Activated T-helper 17 cell treated with anti-CD3 and anti-CD28 coated beads, Interleukin-2, amount 50 U/mL, for 72 hours (primary cell): ENCODE measurements around the gene STAB2. TPM values are rescaled to one million over a fixed set of nuclear protein-coding genes. Genes with fewer than 3 reads are reported as not detected.
"Not testable (repeated sequence)": the region's sequence is repeated elsewhere in the genome, so short reads cannot be mapped to it uniquely, and the experiment has no call there.

Source experiments
- ATAC-seq: fragments of 150-1000 bp; cut with Tn5 transposase; replicated peaks from 2 replicates; pipeline ENCODE4 v1.10.0; 2021; ENCODE audit warnings: mild to moderate bottlenecking, moderate library complexity
- H3K27ac Mint-ChIP-seq: one replicate; pipeline ENCODE4 v1.8.0; 2022; ENCODE audit warnings: mixed read lengths
- H3K27me3 Mint-ChIP-seq: one replicate; pipeline ENCODE4 v1.8.0; 2022; ENCODE audit warnings: mixed read lengths
- H3K36me3 Mint-ChIP-seq: one replicate; pipeline ENCODE4 v1.8.0; 2022; ENCODE audit warnings: low read depth, mild to moderate bottlenecking, mixed read lengths
- H3K4me1 Mint-ChIP-seq: one replicate; pipeline ENCODE4 v1.8.0; 2022; ENCODE audit warnings: mixed read lengths
- H3K4me3 Mint-ChIP-seq: one replicate; pipeline ENCODE4 v1.8.0; 2022; ENCODE audit warnings: mild to moderate bottlenecking, mixed read lengths
- H3K9me3 Mint-ChIP-seq: one replicate; pipeline ENCODE4 v1.8.0; 2022; ENCODE audit warnings: mixed read lengths
- total RNA-seq, 2 donors: library from RNA; stranded (reverse); gene quantifications; one replicate each; pipeline ENCODE4 v1.2.3, GENCODE V29; 2022

Gene STAB2
- total RNA-seq, 2 donors from 2014 or later, result not detected

- not testable (repeated sequence) for ATAC-seq, H3K27ac Mint-ChIP-seq, H3K9me3 Mint-ChIP-seq, H3K36me3 Mint-ChIP-seq, H3K4me1 Mint-ChIP-seq, H3K4me3 Mint-ChIP-seq
- H3K27me3 Mint-ChIP-seq, result peaks cover 21% of the 10 kb centered on the region
Measured at GRCh38 chr12:103653568-103654173, 66.6 kb downstream of the STAB2 start.

- no peak overlapping the region for H3K27ac Mint-ChIP-seq
- no peak for ATAC-seq
- H3K4me1 Mint-ChIP-seq, result no peaks in the 10 kb centered on the region
- peaks cover 3% of the 10 kb centered on the region for H3K9me3 Mint-ChIP-seq
- H3K4me3 Mint-ChIP-seq, result no peak overlapping the region
- H3K27me3 Mint-ChIP-seq, result peaks cover 26% of the 10 kb centered on the region
- H3K36me3 Mint-ChIP-seq, result no peaks in the 10 kb centered on the region
Measured at GRCh38 chr12:103654816-103655215, 67.7 kb downstream of the STAB2 start.

- Mint-ChIP-seq H3K27ac (no peak overlapping the region), H3K4me1 (no peaks in the 10 kb centered on the region), H3K27me3 (peaks cover 32% of the 10 kb centered on the region), H3K36me3 (no peaks in the 10 kb centered on the region), H3K9me3 (peaks cover 3% of the 10 kb centered on the region), H3K4me3 (no peak overlapping the region)
- no peak for ATAC-seq
Measured at GRCh38 chr12:103656291-103656690, 69.2 kb downstream of the STAB2 start.

GRCh38 chr12:103657331-103657730 lies 70.3 kb downstream of the STAB2 start:
- Mint-ChIP-seq H3K27me3 (peaks cover 34% of the 10 kb centered on the region), H3K36me3 (no peaks in the 10 kb centered on the region), H3K27ac (no peak overlapping the region), H3K4me1 (no peaks in the 10 kb centered on the region), H3K4me3 (no peak overlapping the region), H3K9me3 (peaks cover 3% of the 10 kb centered on the region)
- ATAC-seq, result no peak

GRCh38 chr12:103664626-103665025 lies 77.6 kb downstream of the STAB2 start:
- H3K9me3 Mint-ChIP-seq, result no peaks in the 10 kb centered on the region
- peaks cover 18% of the 10 kb centered on the region for H3K27me3 Mint-ChIP-seq
- ATAC-seq, result no peak
- no peaks in the 10 kb centered on the region for H3K4me1 Mint-ChIP-seq
- no peak overlapping the region for H3K27ac Mint-ChIP-seq
- no peaks in the 10 kb centered on the region for H3K36me3 Mint-ChIP-seq
- no peak overlapping the region for H3K4me3 Mint-ChIP-seq

- Mint-ChIP-seq H3K9me3 (no peaks in the 10 kb centered on the region), H3K4me1 (no peaks in the 10 kb centered on the region), H3K36me3 (no peaks in the 10 kb centered on the region), H3K4me3 (no peak overlapping the region), H3K27me3 (peaks cover 12% of the 10 kb centered on the region), H3K27ac (no peak overlapping the region)
- ATAC-seq, result no peak
Measured at GRCh38 chr12:103665971-103666370, 78.9 kb downstream of the STAB2 start.

GRCh38 chr12:103667125-103667524 lies 80.1 kb downstream of the STAB2 start:
- Mint-ChIP-seq H3K4me3 (no peak overlapping the region), H3K4me1 (no peaks in the 10 kb centered on the region), H3K27me3 (peaks cover 3% of the 10 kb centered on the region), H3K36me3 (no peaks in the 10 kb centered on the region), H3K27ac (no peak overlapping the region), H3K9me3 (no peaks in the 10 kb centered on the region)
- ATAC-seq, result no peak

GRCh38 chr12:103668520-103668919 lies 81.4 kb downstream of the STAB2 start:
- Mint-ChIP-seq H3K9me3 (no peaks in the 10 kb centered on the region), H3K4me1 (no peaks in the 10 kb centered on the region), H3K27ac (no peak overlapping the region), H3K27me3 (peaks cover 6% of the 10 kb centered on the region), H3K36me3 (no peaks in the 10 kb centered on the region), H3K4me3 (no peak overlapping the region)
- no peak for ATAC-seq

GRCh38 chr12:103671367-103671766 lies 84.3 kb downstream of the STAB2 start:
- Mint-ChIP-seq H3K4me3 (no peak overlapping the region), H3K27me3 (peaks cover 6% of the 10 kb centered on the region), H3K9me3 (no peaks in the 10 kb centered on the region), H3K36me3 (no peaks in the 10 kb centered on the region), H3K4me1 (no peaks in the 10 kb centered on the region), H3K27ac (no peak overlapping the region)
- no peak for ATAC-seq

GRCh38 chr12:103672401-103673119 lies 85.5 kb downstream of the STAB2 start:
- Mint-ChIP-seq H3K27me3 (peaks cover 3% of the 10 kb centered on the region), H3K27ac (no peak overlapping the region), H3K4me3 (no peak overlapping the region), H3K9me3 (no peaks in the 10 kb centered on the region), H3K4me1 (no peaks in the 10 kb centered on the region), H3K36me3 (no peaks in the 10 kb centered on the region)
- no peak for ATAC-seq

GRCh38 chr12:103673487-103673886 lies 86.4 kb downstream of the STAB2 start:
- peaks cover 3% of the 10 kb centered on the region for H3K27me3 Mint-ChIP-seq
- H3K9me3 Mint-ChIP-seq, result no peaks in the 10 kb centered on the region
- H3K27ac Mint-ChIP-seq, result no peak overlapping the region
- no peak for ATAC-seq
- H3K4me3 Mint-ChIP-seq, result no peak overlapping the region
- H3K4me1 Mint-ChIP-seq, result no peaks in the 10 kb centered on the region
- no peaks in the 10 kb centered on the region for H3K36me3 Mint-ChIP-seq

GRCh38 chr12:103673891-103674375 lies 86.9 kb downstream of the STAB2 start:
- Mint-ChIP-seq H3K27ac (no peak overlapping the region), H3K9me3 (no peaks in the 10 kb centered on the region), H3K36me3 (no peaks in the 10 kb centered on the region), H3K4me1 (no peaks in the 10 kb centered on the region), H3K27me3 (peaks cover 3% of the 10 kb centered on the region), H3K4me3 (no peak overlapping the region)
- ATAC-seq, result no peak

- Mint-ChIP-seq H3K27ac (no peak overlapping the region), H3K9me3 (no peaks in the 10 kb centered on the region), H3K4me3 (no peak overlapping the region), H3K4me1 (no peaks in the 10 kb centered on the region), H3K36me3 (no peaks in the 10 kb centered on the region), H3K27me3 (peaks cover 3% of the 10 kb centered on the region)
- ATAC-seq, result no peak
Measured at GRCh38 chr12:103676893-103677292, 89.8 kb downstream of the STAB2 start.

GRCh38 chr12:103677341-103677740 lies 90.3 kb downstream of the STAB2 start:
- Mint-ChIP-seq H3K4me1 (no peaks in the 10 kb centered on the region), H3K4me3 (no peak overlapping the region), H3K36me3 (no peaks in the 10 kb centered on the region), H3K27me3 (peaks cover 3% of the 10 kb centered on the region), H3K27ac (no peak overlapping the region), H3K9me3 (no peaks in the 10 kb centered on the region)
- no peak for ATAC-seq

GRCh38 chr12:103677905-103678304 lies 90.8 kb downstream of the STAB2 start:
- Mint-ChIP-seq H3K4me3 (no peak overlapping the region), H3K27me3 (peaks cover under 1% of the 10 kb centered on the region), H3K36me3 (no peaks in the 10 kb centered on the region), H3K27ac (no peak overlapping the region), H3K4me1 (no peaks in the 10 kb centered on the region), H3K9me3 (no peaks in the 10 kb centered on the region)
- ATAC-seq, result no peak
